Activated naive CD4-positive, alpha-beta T cell treated with anti-CD3 and anti-CD28 coated beads for 36 hours (primary cell): Measurements from ENCODE around the gene TMEM156. TPM values are rescaled to one million over a fixed set of nuclear protein-coding genes. Genes with fewer than 3 reads are reported as not detected.
"Not testable (repeated sequence)": the region's sequence is repeated elsewhere in the genome, so short reads cannot be mapped to it uniquely, and the experiment has no call there.

ENCODE experiments used
- CTCF ChIA-PET: fragments of 350-600 bp; sonication (Branson Sonifier 250); formaldehyde crosslinking; loops from one replicate; lab custom pipeline; 2021; ENCODE audit warnings: antibody characterized with exemption; lab: Charles Lee
- DNase-seq: peaks from one replicate; pipeline ENCODE4 v3.0.0-alpha.2; 2020
- H3K27ac Mint-ChIP-seq: one replicate; pipeline ENCODE4 v1.8.0; 2021; ENCODE audit warnings: mild to moderate bottlenecking, mixed read lengths
- H3K27me3 Mint-ChIP-seq: one replicate; pipeline ENCODE4 v1.8.0; 2021; ENCODE audit warnings: low read depth, mixed read lengths
- H3K36me3 Mint-ChIP-seq: one replicate; pipeline ENCODE4 v1.8.0; 2021; ENCODE audit warnings: low read depth, mixed read lengths
- H3K4me1 Mint-ChIP-seq: one replicate; pipeline ENCODE4 v1.8.0; 2021; ENCODE audit warnings: low read depth, mixed read lengths
- H3K4me3 Mint-ChIP-seq: one replicate; pipeline ENCODE4 v1.8.0; 2021; ENCODE audit warnings: mild to moderate bottlenecking, moderate library complexity, mixed read lengths
- H3K9me3 Mint-ChIP-seq: one replicate; pipeline ENCODE4 v1.8.0; 2021; ENCODE audit warnings: mixed read lengths
- intact Hi-C: fragments of 100-400 bp; cut with micrococcal nuclease; formaldehyde crosslinking; loops from one replicate; pipeline ENCODE4 v1.15.1; 2023
- total RNA-seq, 2 experiments: library from RNA; stranded (reverse); gene quantifications; one replicate each; pipeline ENCODE4 v1.2.3, GENCODE V29; 2021

Gene TMEM156
- total RNA-seq, 2 experiments from 2014 or later = 10.2 to 11.3 TPM

- H3K9me3 Mint-ChIP-seq, DNase-seq, intact Hi-C loops, H3K27ac Mint-ChIP-seq, H3K4me3 Mint-ChIP-seq, H3K36me3 Mint-ChIP-seq, H3K27me3 Mint-ChIP-seq: not testable (repeated sequence)
- H3K4me1 Mint-ChIP-seq = peaks cover 48% of the 10 kb centered on the region
- CTCF ChIA-PET = interaction anchor here (1.2 to 2.4 kb wide), 3 partner anchors 55 to 147 kb away, joined by 5 to 8 read pairs (median 7); no protein-coding TSS in a partner anchor
Measured at GRCh38 chr4:38988353-38988752, 43.9 kb downstream of the TMEM156 start.

GRCh38 chr4:38987491-38987890 lies 44.7 kb downstream of the TMEM156 start:
- Mint-ChIP-seq H3K27ac (peak overlapping the region; percentile 69), H3K4me1 (peaks cover 54% of the 10 kb centered on the region), H3K36me3 (peaks cover 11% of the 10 kb centered on the region), H3K27me3 (no peaks in the 10 kb centered on the region), H3K9me3 (no peaks in the 10 kb centered on the region), H3K4me3 (no peak overlapping the region)
- intact Hi-C loops = loop anchor here (1.0 kb wide), 1 partner anchor 45 kb away; the partner anchor contains the start of gene TMEM156
- DNase-seq = no peak
- CTCF ChIA-PET = interaction anchor here (0.6 to 2.4 kb wide), 4 partner anchors 56 to 147 kb away, joined by 3 to 8 read pairs (median 6); no protein-coding TSS in a partner anchor

- CTCF ChIA-PET = interaction anchor here (0.8 to 1.7 kb wide), 7 partner anchors 13 to 226 kb away, joined by 3 to 6 read pairs (median 4); no protein-coding TSS in a partner anchor
- intact Hi-C loops = loop anchor here (1.0 kb wide), 1 partner anchor 59 kb away; no protein-coding TSS in a partner anchor
Measured at GRCh38 chr4:38985410-38986100, 46.7 kb downstream of the TMEM156 start.

GRCh38 chr4:38983787-38984598 lies 48.2 kb downstream of the TMEM156 start:
- no peaks in the 10 kb centered on the region for H3K9me3 Mint-ChIP-seq
- peak overlapping the region; percentile 72 for H3K27ac Mint-ChIP-seq
- CTCF ChIA-PET = interaction anchor here (0.6 to 1.6 kb wide), 8 partner anchors 10 to 738 kb away, joined by 3 to 6 read pairs (median 4); no protein-coding TSS in a partner anchor
- peak; percentile 27 for DNase-seq
- H3K4me3 Mint-ChIP-seq = no peak overlapping the region
- H3K4me1 Mint-ChIP-seq = peaks cover 83% of the 10 kb centered on the region
- intact Hi-C loops = loop anchor here (1.0 kb wide), 1 partner anchor 45 kb away; no protein-coding TSS in a partner anchor
- H3K36me3 Mint-ChIP-seq = peaks cover 17% of the 10 kb centered on the region
- no peaks in the 10 kb centered on the region for H3K27me3 Mint-ChIP-seq

More at GRCh38 chr4:38985410-38986100, 46.7 kb downstream of the TMEM156 start:
- H3K9me3 Mint-ChIP-seq = no peaks in the 10 kb centered on the region
- peak overlapping the region; percentile 91 for H3K27ac Mint-ChIP-seq
- H3K4me3 Mint-ChIP-seq = peak overlapping the region; percentile 54
- no peaks in the 10 kb centered on the region for H3K27me3 Mint-ChIP-seq
- DNase-seq = no peak
- H3K4me1 Mint-ChIP-seq = peaks cover 71% of the 10 kb centered on the region
- H3K36me3 Mint-ChIP-seq = peaks cover 17% of the 10 kb centered on the region

- Mint-ChIP-seq H3K9me3 (no peaks in the 10 kb centered on the region), H3K4me3 (no peak overlapping the region), H3K27ac (peak overlapping the region; percentile 72), H3K36me3 (peaks cover 13% of the 10 kb centered on the region), H3K4me1 (peaks cover 79% of the 10 kb centered on the region), H3K27me3 (no peaks in the 10 kb centered on the region)
- intact Hi-C loops = no loop called here
- DNase-seq = no peak
- CTCF ChIA-PET = interaction anchor here (1.5 kb wide), 1 partner anchor 65 kb away, joined by 5 read pairs; no protein-coding TSS in a partner anchor
Measured at GRCh38 chr4:38983291-38983690, 48.9 kb downstream of the TMEM156 start.

- Mint-ChIP-seq H3K27me3 (no peaks in the 10 kb centered on the region), H3K36me3 (peaks cover 11% of the 10 kb centered on the region), H3K4me1 (peaks cover 73% of the 10 kb centered on the region), H3K27ac (peak overlapping the region; percentile 87), H3K4me3 (no peak overlapping the region), H3K9me3 (no peaks in the 10 kb centered on the region)
- intact Hi-C loops = no loop called here
- CTCF ChIA-PET = no interaction called here
- no peak for DNase-seq
Measured at GRCh38 chr4:38982361-38983095, 49.7 kb downstream of the TMEM156 start.

GRCh38 chr4:38980903-38981676 lies 51.1 kb downstream of the TMEM156 start:
- Mint-ChIP-seq H3K27me3 (no peaks in the 10 kb centered on the region), H3K9me3 (no peaks in the 10 kb centered on the region), H3K27ac (peak overlapping the region; percentile 87), H3K4me3 (no peak overlapping the region), H3K36me3 (peaks cover 9% of the 10 kb centered on the region), H3K4me1 (peaks cover 62% of the 10 kb centered on the region)
- CTCF ChIA-PET = interaction anchor here (0.5 to 0.7 kb wide), 2 partner anchors 19 to 34 kb away, joined by 3 to 4 read pairs; no protein-coding TSS in a partner anchor
- DNase-seq = peak; percentile 51
- intact Hi-C loops = loop anchor here (1.0 to 2.0 kb wide), 5 partner anchors 23 to 372 kb away; partner anchors contain the start of gene TMEM156

GRCh38 chr4:38979511-38980230 lies 52.5 kb downstream of the TMEM156 start:
- Mint-ChIP-seq H3K27ac (no peak overlapping the region), H3K36me3 (peaks cover 7% of the 10 kb centered on the region), H3K4me3 (no peak overlapping the region), H3K9me3 (no peaks in the 10 kb centered on the region), H3K27me3 (no peaks in the 10 kb centered on the region), H3K4me1 (peaks cover 51% of the 10 kb centered on the region)
- intact Hi-C loops = loop anchor here (2.0 kb wide), 2 partner anchors 41 to 373 kb away; no protein-coding TSS in a partner anchor
- DNase-seq = no peak
- CTCF ChIA-PET = interaction anchor here (0.7 to 0.8 kb wide), 2 partner anchors 69 to 77 kb away, joined by 3 read pairs; no protein-coding TSS in a partner anchor

GRCh38 chr4:38979081-38979480 lies 53.1 kb downstream of the TMEM156 start:
- CTCF ChIA-PET = interaction anchor here (0.7 kb wide), 1 partner anchor 70 kb away, joined by 3 read pairs; no protein-coding TSS in a partner anchor
- no peak overlapping the region for H3K4me3 Mint-ChIP-seq
- peaks cover 7% of the 10 kb centered on the region for H3K36me3 Mint-ChIP-seq
- no peaks in the 10 kb centered on the region for H3K27me3 Mint-ChIP-seq
- H3K27ac Mint-ChIP-seq = no peak overlapping the region
- H3K4me1 Mint-ChIP-seq = peaks cover 46% of the 10 kb centered on the region
- intact Hi-C loops = no loop called here
- no peaks in the 10 kb centered on the region for H3K9me3 Mint-ChIP-seq
- DNase-seq = no peak

GRCh38 chr4:38976308-38976707 lies 55.9 kb downstream of the TMEM156 start:
- Mint-ChIP-seq H3K9me3 (no peaks in the 10 kb centered on the region), H3K4me3 (no peak overlapping the region), H3K4me1 (peaks cover 21% of the 10 kb centered on the region), H3K36me3 (no peaks in the 10 kb centered on the region), H3K27me3 (no peaks in the 10 kb centered on the region), H3K27ac (no peak overlapping the region)
- intact Hi-C loops = no loop called here
- CTCF ChIA-PET = no interaction called here
- no peak for DNase-seq
